DOHH2 (cell line): ENCODE data around the gene PPP3CA.

Source experiments
- H3F3A ChIP-seq: fragments of 200-600 bp; sonication (generic), shearing (Covaris generic); 2 replicates; pipeline ENCODE4 v1.6.0; 2016; ENCODE audit warnings: antibody characterized with exemption, mild to moderate bottlenecking; ENCODE audit not compliant: control insufficient read depth, insufficient read depth
- H3K27ac ChIP-seq: fragments of 200-600 bp; sonication (generic); 2 replicates; pipeline ENCODE4 v1.5.1; 2014; ENCODE audit warnings: low read depth, mild to moderate bottlenecking, low read length, moderate library complexity
- H3K27me3 ChIP-seq: fragments of 200-600 bp; sonication (generic); 2 replicates; pipeline ENCODE4 v1.6.1; 2014; ENCODE audit warnings: mild to moderate bottlenecking, low read length, mixed read lengths; ENCODE audit not compliant: control insufficient read depth
- H3K36me3 ChIP-seq: fragments of 200-600 bp; sonication (generic); 2 replicates; pipeline ENCODE4 v1.6.1; 2014; ENCODE audit warnings: mild to moderate bottlenecking, low read length, moderate library complexity, mixed read lengths; ENCODE audit not compliant: control insufficient read depth
- H3K4me1 ChIP-seq: fragments of 200-600 bp; sonication (generic); 2 replicates; pipeline ENCODE4 v1.6.1; 2014; ENCODE audit warnings: mild to moderate bottlenecking, low read length, mixed read lengths; ENCODE audit not compliant: control insufficient read depth
- H3K4me2 ChIP-seq: fragments of 200-600 bp; sonication (generic); 2 replicates; pipeline ENCODE4 v1.6.0; 2014; ENCODE audit warnings: mild to moderate bottlenecking, low read length, moderate library complexity
- H3K4me3 ChIP-seq: fragments of 200-600 bp; sonication (generic); 2 replicates; pipeline ENCODE4 v1.5.1; 2014; ENCODE audit warnings: mild to moderate bottlenecking, low read length, mixed read lengths
- H3K79me2 ChIP-seq: fragments of 200-600 bp; sonication (generic); 2 replicates; pipeline ENCODE4 v1.6.1; 2014; ENCODE audit warnings: mild to moderate bottlenecking, low read length, mixed read lengths; ENCODE audit not compliant: control insufficient read depth
- H3K9me2 ChIP-seq: fragments of 200-600 bp; sonication (generic); replicated peaks from 2 replicates; pipeline ENCODE4 v1.6.1; 2014; ENCODE audit warnings: mild to moderate bottlenecking, low read length, mixed read lengths; ENCODE audit not compliant: control insufficient read depth
- H3K9me3 ChIP-seq: fragments of 200-600 bp; sonication (generic); 2 replicates; pipeline ENCODE4 v1.6.1; 2014; ENCODE audit warnings: antibody characterized with exemption, low read length, mixed read lengths; ENCODE audit not compliant: control insufficient read depth, insufficient read depth
- H4K20me1 ChIP-seq: fragments of 200-600 bp; sonication (generic); 2 replicates; pipeline ENCODE4 v1.6.0; 2014; ENCODE audit warnings: low read depth, mild to moderate bottlenecking, antibody characterized with exemption, low read length, moderate library complexity; ENCODE audit not compliant: control insufficient read depth, insufficient read depth
- EZH2phosphoT487 ChIP-seq: fragments of 200-600 bp; sonication (generic); IDR thresholded peaks from 2 replicates; pipeline ENCODE4 v1.6.1; 2017; ENCODE audit warnings: borderline replicate concordance, mild to moderate bottlenecking, antibody characterized with exemption, low read length, moderate library complexity, mixed read lengths
- TF ChIP-seq, protein P1 (sequence below): fragments of 200-600 bp; sonication (generic); IDR thresholded peaks from one replicate; pipeline ENCODE4 v1.5.1; 2014; ENCODE audit warnings: antibody characterized with exemption, mild to moderate bottlenecking, low read depth, low read length; ENCODE audit not compliant: poor library complexity, severe bottlenecking

The PPP3CA gene

DNA sequence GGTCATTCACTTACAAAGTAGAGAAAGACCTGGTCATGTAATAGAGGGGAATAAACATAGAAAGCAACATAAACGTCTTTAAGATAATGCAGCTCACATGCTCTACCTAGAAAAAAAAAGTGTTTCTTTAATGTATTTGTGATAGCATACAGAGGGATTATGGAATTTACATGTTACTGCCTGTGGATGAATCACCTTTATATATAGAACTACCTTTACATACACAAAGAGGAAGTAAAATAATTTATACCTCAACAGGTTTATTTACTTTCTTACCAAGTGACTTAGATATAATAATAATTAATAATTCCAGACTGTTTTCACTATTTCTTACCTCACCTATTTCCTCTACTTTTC, 81.5 kb downstream of the PPP3CA start:
- H4K20me1 ChIP-seq, result peaks cover 6% of the 10 kb centered on the region; the same call in 1 of the 2 replicates

DNA sequence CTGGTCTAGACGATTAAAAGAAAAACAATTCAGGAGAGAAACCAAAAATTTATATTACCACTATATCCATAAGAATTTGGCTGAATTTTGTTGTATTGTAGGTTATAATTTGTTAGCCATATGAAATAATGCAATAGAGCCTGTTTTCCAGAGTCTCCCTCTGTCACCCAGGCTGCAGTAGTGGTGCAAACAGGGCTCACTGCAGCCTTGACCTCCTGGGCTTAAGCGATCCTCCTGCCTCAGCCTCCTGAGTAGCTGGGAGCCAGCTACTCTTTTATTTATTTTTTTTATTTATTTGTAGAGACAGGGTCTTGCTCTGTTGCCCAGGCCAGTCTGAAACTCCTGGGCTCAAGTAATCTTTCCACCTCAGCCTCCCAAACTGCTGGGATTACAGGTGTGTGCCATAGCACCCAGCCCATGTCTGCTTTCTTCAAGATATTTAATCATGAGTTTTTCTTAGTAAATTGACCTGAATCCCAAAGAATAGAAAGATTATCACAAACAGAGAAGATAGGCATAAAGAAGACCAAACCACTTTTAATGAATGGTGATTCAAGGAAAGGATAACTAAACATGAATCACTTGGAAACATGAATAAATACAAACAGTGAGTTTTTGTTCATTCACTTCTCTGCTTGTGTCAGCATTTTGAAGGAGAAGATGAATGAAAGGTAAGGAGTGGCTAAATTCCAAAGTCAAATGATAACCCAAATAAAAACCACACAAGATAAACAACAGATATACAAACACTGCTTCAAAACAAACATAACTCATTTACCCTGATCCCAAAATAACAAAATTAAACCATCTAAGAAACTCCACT, 82.1 kb downstream of the PPP3CA start:
- no peaks in the 10 kb centered on the region for H3K27me3 ChIP-seq
- H4K20me1 ChIP-seq, result peaks cover 12% of the 10 kb centered on the region; the same call in 1 of the 2 replicates
- peak overlapping the region; percentile 56 for H3K4me2 ChIP-seq
- peaks cover 47% of the 10 kb centered on the region for H3K4me1 ChIP-seq
- peaks cover 34% of the 10 kb centered on the region for H3K79me2 ChIP-seq
- H3K27ac ChIP-seq, result no peak overlapping the region
- no peaks in the 10 kb centered on the region for H3K36me3 ChIP-seq
- H3K9me3 ChIP-seq, result no peaks in the 10 kb centered on the region
- no peaks in the 10 kb centered on the region for H3K9me2 ChIP-seq
- TF ChIP-seq, protein P1, sequence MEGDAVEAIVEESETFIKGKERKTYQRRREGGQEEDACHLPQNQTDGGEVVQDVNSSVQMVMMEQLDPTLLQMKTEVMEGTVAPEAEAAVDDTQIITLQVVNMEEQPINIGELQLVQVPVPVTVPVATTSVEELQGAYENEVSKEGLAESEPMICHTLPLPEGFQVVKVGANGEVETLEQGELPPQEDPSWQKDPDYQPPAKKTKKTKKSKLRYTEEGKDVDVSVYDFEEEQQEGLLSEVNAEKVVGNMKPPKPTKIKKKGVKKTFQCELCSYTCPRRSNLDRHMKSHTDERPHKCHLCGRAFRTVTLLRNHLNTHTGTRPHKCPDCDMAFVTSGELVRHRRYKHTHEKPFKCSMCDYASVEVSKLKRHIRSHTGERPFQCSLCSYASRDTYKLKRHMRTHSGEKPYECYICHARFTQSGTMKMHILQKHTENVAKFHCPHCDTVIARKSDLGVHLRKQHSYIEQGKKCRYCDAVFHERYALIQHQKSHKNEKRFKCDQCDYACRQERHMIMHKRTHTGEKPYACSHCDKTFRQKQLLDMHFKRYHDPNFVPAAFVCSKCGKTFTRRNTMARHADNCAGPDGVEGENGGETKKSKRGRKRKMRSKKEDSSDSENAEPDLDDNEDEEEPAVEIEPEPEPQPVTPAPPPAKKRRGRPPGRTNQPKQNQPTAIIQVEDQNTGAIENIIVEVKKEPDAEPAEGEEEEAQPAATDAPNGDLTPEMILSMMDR, result no peak
- TF ChIP-seq EZH2phosphoT487, result no peak
- H3F3A ChIP-seq, result 0 out of 2 replicates have a peak, but pooled peaks cover 3% of the 10 kb centered on the region
- peak overlapping the region; percentile 32 for H3K4me3 ChIP-seq

More for the DNA sequence above, 81.5 kb downstream of the PPP3CA start:
- Histone ChIP-seq H3K9me3 (no peaks in the 10 kb centered on the region), H3K4me2 (peak overlapping the region; percentile 56), H3F3A (0 out of 2 replicates have a peak, but pooled peaks cover 3% of the 10 kb centered on the region), H3K4me3 (peak overlapping the region; percentile 32), H3K79me2 (peaks cover 31% of the 10 kb centered on the region), H3K27ac (no peak overlapping the region), H3K9me2 (no peaks in the 10 kb centered on the region), H3K4me1 (peaks cover 47% of the 10 kb centered on the region), H3K36me3 (no peaks in the 10 kb centered on the region), H3K27me3 (no peaks in the 10 kb centered on the region)
- TF ChIP-seq EZH2phosphoT487, result no peak
- TF ChIP-seq, protein P1, result no peak

DNA sequence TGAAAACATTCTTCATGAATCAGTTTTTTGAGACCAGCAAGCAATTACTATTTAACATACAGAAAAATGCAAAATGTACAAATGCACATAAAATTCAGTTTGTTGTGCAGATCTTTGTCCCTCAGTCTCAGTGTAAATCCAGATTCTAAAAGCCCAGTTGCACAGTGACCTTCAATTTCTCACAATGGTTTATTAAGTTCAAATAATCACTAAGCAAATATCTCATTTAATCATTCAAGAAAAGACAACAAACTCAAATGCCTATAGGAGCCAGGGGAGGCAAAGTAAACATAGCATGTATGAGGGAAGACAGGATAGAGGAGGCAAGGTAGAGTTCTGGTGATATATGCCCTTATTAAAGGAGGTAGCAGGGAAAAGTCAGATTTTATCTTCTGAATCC, 82.8 kb downstream of the PPP3CA start:
- H3K4me3 ChIP-seq, result no peak overlapping the region
- peaks cover 12% of the 10 kb centered on the region; the same call in 1 of the 2 replicates for H4K20me1 ChIP-seq
- H3K9me3 ChIP-seq, result no peaks in the 10 kb centered on the region
- no peaks in the 10 kb centered on the region for H3K27me3 ChIP-seq
- H3K79me2 ChIP-seq, result peaks cover 32% of the 10 kb centered on the region
- no peaks in the 10 kb centered on the region for H3K36me3 ChIP-seq
- no peak overlapping the region for H3K27ac ChIP-seq
- 0 out of 2 replicates have a peak overlapping the region, but pooled peaks have one; percentile 63 for H3K4me2 ChIP-seq
- TF ChIP-seq EZH2phosphoT487, result no peak
- TF ChIP-seq, protein P1, result no peak
- peaks cover 47% of the 10 kb centered on the region for H3K4me1 ChIP-seq
- 0 out of 2 replicates have a peak, but pooled peaks cover 3% of the 10 kb centered on the region for H3F3A ChIP-seq
- H3K9me2 ChIP-seq, result no peaks in the 10 kb centered on the region
